ELF-1 (cell line): Measurements from ENCODE around the gene DAB2IP.
"Not testable (repeated sequence)": the region's sequence is repeated elsewhere in the genome, so short reads cannot be mapped to it uniquely, and the experiment has no call there.

ENCODE experiments used
- DNase-seq: peaks from one replicate; pipeline ENCODE4 v3.0.0-alpha.2; 2016; ENCODE audit warnings: low read depth, low spot score

DAB2IP gene

GRCh38 chr9:121788686-121789366 is 137.4 kb downstream of the DAB2IP start:
- peak; percentile 43 for DNase-seq

- DNase-seq, result no peak
These were observed 139.4 kb downstream of the DAB2IP start for GRCh38 chr9:121790841-121791240.

GRCh38 chr9:121792476-121792875 is 141.0 kb downstream of the DAB2IP start:
- DNase-seq, result not testable (repeated sequence)

- DNase-seq, result not testable (repeated sequence)
These were observed 142.9 kb downstream of the DAB2IP start for GRCh38 chr9:121794334-121794733.

GRCh38 chr9:121797081-121797480 is 145.6 kb downstream of the DAB2IP start:
- no peak for DNase-seq

- no peak for DNase-seq
These were observed 147.5 kb downstream of the DAB2IP start for GRCh38 chr9:121798941-121799340.

GRCh38 chr9:121800376-121800775 is 148.9 kb downstream of the DAB2IP start:
- DNase-seq, result no peak

GRCh38 chr9:121801579-121801978 is 150.1 kb downstream of the DAB2IP start:
- DNase-seq, result no peak

GRCh38 chr9:121802753-121803152 is 151.3 kb downstream of the DAB2IP start:
- DNase-seq, result no peak

GRCh38 chr9:121807069-121807822 is 155.8 kb downstream of the DAB2IP start:
- no peak for DNase-seq

- no peak for DNase-seq
These were observed 156.4 kb downstream of the DAB2IP start for GRCh38 chr9:121807823-121808278.

- no peak for DNase-seq
These were observed 157.3 kb downstream of the DAB2IP start for GRCh38 chr9:121808781-121809180.

GRCh38 chr9:121809356-121810050 is 158.1 kb downstream of the DAB2IP start:
- no peak for DNase-seq

GRCh38 chr9:121810489-121810888 is 159.1 kb downstream of the DAB2IP start:
- DNase-seq, result no peak

- no peak for DNase-seq
These were observed 159.7 kb downstream of the DAB2IP start for GRCh38 chr9:121811140-121811539.

- DNase-seq, result no peak
These were observed 160.3 kb downstream of the DAB2IP start for GRCh38 chr9:121811751-121812150.

GRCh38 chr9:121812159-121812735 is 160.8 kb downstream of the DAB2IP start:
- no peak for DNase-seq

GRCh38 chr9:121813519-121814210 is 162.2 kb downstream of the DAB2IP start:
- DNase-seq, result peak; percentile 54

GRCh38 chr9:121814594-121814993 is 163.2 kb downstream of the DAB2IP start:
- no peak for DNase-seq

GRCh38 chr9:121815084-121815483 is 163.7 kb downstream of the DAB2IP start:
- DNase-seq, result no peak
